Measurements from ENCODE around the gene KRT17.

DNA sequence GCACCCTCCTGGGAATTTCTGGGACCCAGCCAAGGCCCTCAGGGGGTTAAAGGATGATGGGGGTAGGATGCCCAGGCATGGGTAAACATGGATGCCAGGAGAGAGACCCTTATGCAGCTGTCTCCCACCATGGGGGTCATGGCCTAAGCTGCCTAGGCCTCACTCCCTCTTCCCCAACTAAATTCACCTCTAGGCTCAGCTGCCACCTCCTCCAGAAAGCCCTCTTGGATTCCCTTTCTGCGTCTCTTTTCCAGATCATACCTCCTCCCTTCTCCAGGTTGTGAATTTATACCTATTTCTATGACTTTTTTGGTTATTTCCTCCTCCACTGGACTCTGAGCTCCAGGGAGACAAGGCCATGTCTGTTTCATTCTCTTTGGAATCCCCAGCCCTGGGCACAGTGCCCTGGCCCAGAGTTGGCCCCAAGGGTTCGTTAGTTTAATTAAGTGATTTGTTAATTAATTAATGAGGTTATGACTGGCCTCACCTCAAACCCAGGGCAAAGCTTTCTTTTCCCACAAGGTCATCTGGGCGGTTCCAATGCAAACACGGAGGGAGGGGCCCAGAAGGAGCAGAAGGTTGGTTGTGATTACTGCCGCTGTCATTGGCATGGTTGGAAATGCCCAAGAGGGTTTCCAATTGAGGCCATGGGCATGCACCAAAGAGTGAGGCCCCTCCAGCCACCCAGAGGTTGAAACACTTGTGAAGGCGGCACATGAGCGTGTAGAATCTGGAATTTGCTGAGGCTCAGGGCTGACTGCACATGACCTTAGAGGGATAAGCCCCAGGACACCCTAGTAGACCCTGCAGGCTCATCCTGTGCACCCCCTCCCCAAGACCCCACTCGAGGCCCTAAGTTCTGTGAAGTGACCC is 6.9 kb upstream of the KRT17 start:
- TF ChIP-seq, protein P1, sequence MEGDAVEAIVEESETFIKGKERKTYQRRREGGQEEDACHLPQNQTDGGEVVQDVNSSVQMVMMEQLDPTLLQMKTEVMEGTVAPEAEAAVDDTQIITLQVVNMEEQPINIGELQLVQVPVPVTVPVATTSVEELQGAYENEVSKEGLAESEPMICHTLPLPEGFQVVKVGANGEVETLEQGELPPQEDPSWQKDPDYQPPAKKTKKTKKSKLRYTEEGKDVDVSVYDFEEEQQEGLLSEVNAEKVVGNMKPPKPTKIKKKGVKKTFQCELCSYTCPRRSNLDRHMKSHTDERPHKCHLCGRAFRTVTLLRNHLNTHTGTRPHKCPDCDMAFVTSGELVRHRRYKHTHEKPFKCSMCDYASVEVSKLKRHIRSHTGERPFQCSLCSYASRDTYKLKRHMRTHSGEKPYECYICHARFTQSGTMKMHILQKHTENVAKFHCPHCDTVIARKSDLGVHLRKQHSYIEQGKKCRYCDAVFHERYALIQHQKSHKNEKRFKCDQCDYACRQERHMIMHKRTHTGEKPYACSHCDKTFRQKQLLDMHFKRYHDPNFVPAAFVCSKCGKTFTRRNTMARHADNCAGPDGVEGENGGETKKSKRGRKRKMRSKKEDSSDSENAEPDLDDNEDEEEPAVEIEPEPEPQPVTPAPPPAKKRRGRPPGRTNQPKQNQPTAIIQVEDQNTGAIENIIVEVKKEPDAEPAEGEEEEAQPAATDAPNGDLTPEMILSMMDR (IDR thresholded peaks at IDR 0.05) = no peak
- TF ChIP-seq POLR2A (IDR thresholded peaks at IDR 0.05) (no peak), POLR2AphosphoS5 (IDR thresholded peaks at IDR 0.05) (no peak)
